CD14-positive monocyte (primary cell): Measurements from ENCODE around the gene LAMB1. TPM values are rescaled to one million over a fixed set of nuclear protein-coding genes. Genes with fewer than 3 reads are reported as not detected.

ENCODE experiments used
- DNase-seq, 3 donors: peaks; one replicate each; pipeline ENCODE4 v3.0.0-alpha.2; 2011 to 2022
- H2AFZ ChIP-seq: 2 replicates; pipeline ENCODE4 v1.6.0; 2012; ENCODE audit warnings: mild to moderate bottlenecking, low read depth, low read length, inconsistent platforms; ENCODE audit not compliant: insufficient read depth, poor library complexity, severe bottlenecking
- H3K27ac ChIP-seq, 2 donors: 1 replicate in 1 of 2; 2 replicates in 1 of 2; pipeline ENCODE4 v1.5.1; 2012 to 2013; ENCODE audit warnings: low read length in 2 of 2, control low read depth in 1 of 2, inconsistent platforms in 1 of 2, low read depth in 1 of 2, mild to moderate bottlenecking in 1 of 2
- H3K27me3 ChIP-seq, 2 donors: one replicate each; pipeline versions ENCODE4 v1.6.0 to v1.6.1; 2011 to 2013; ENCODE audit warnings: low read length in 2 of 2; ENCODE audit not compliant: control insufficient read depth in 2 of 2, insufficient read depth in 2 of 2
- H3K36me3 ChIP-seq, 2 donors: replicated peaks in 1 of 2; 1 replicate in 1 of 2; 2 replicates in 1 of 2; pipeline versions ENCODE4 v1.5.1 to v1.6.1; 2012 to 2013; ENCODE audit warnings: low read length in 2 of 2, control low read depth in 1 of 2, inconsistent platforms in 1 of 2, mild to moderate bottlenecking in 1 of 2; ENCODE audit not compliant: insufficient read depth in 2 of 2, control insufficient read depth in 1 of 2
- H3K4me1 ChIP-seq, 2 donors: 1 replicate in 1 of 2; 2 replicates in 1 of 2; pipeline versions ENCODE4 v1.5.1 to v1.6.1; 2012 to 2013; ENCODE audit warnings: low read length in 2 of 2, control low read depth in 1 of 2, inconsistent platforms in 1 of 2, mild to moderate bottlenecking in 1 of 2, moderate library complexity in 1 of 2; ENCODE audit not compliant: insufficient read depth in 2 of 2, control insufficient read depth in 1 of 2
- H3K4me2 ChIP-seq: replicated peaks from 2 replicates; pipeline ENCODE3; 2012; ENCODE audit warnings: low read length, moderate library complexity, mild to moderate bottlenecking; ENCODE audit not compliant: poor library complexity, severe bottlenecking; ENCODE audit errors: extremely low read depth
- H3K4me3 ChIP-seq, 3 experiments: fragments of 200-600 bp in 1 of 3; sonication (generic) in 1 of 3; replicated peaks in 1 of 3; 1 replicate in 2 of 3; 2 replicates in 1 of 3; pipeline ENCODE4 v1.5.1; 2011 to 2013; ENCODE audit warnings: low read length in 3 of 3, mild to moderate bottlenecking in 3 of 3, control low read depth in 2 of 3, low read depth in 2 of 3, inconsistent platforms in 1 of 3, moderate library complexity in 1 of 3
- H3K79me2 ChIP-seq: 2 replicates; pipeline ENCODE4 v1.6.0; 2012; ENCODE audit warnings: mild to moderate bottlenecking, control low read depth, inconsistent platforms, low read length, moderate library complexity; ENCODE audit not compliant: insufficient read depth
- H3K9ac ChIP-seq: 2 replicates; pipeline ENCODE4 v1.6.0; 2017; ENCODE audit warnings: low read length, mild to moderate bottlenecking; ENCODE audit not compliant: insufficient read depth, poor library complexity, severe bottlenecking
- H3K9me3 ChIP-seq, 2 donors: replicated peaks in 1 of 2; 1 replicate in 1 of 2; 2 replicates in 1 of 2; pipeline versions ENCODE4 v1.5.1 to v1.6.1; 2012 to 2013; ENCODE audit warnings: low read length in 2 of 2, control low read depth in 1 of 2; ENCODE audit not compliant: control insufficient read depth in 1 of 2, insufficient read depth in 1 of 2
- H4K20me1 ChIP-seq: 2 replicates; pipeline ENCODE4 v1.6.0; 2012; ENCODE audit warnings: mild to moderate bottlenecking, low read length, control low read depth, moderate library complexity; ENCODE audit not compliant: insufficient read depth
- H3K27ac Mint-ChIP-seq, 7 donors: one replicate each; pipeline ENCODE4 v1.8.0; 2020; ENCODE audit warnings: mild to moderate bottlenecking in 7 of 7, mixed read lengths in 7 of 7, moderate library complexity in 6 of 7, inconsistent platforms in 2 of 7
- H3K27me3 Mint-ChIP-seq, 3 donors: one replicate each; pipeline ENCODE4 v1.8.0; 2021 to 2022; ENCODE audit warnings: low read depth in 3 of 3, mild to moderate bottlenecking in 3 of 3, mixed read lengths in 3 of 3, moderate library complexity in 3 of 3, inconsistent platforms in 1 of 3
- H3K36me3 Mint-ChIP-seq, 2 donors: one replicate each; pipeline ENCODE4 v1.8.0; 2020; ENCODE audit warnings: mixed read lengths in 2 of 2, inconsistent platforms in 1 of 2, mild to moderate bottlenecking in 1 of 2
- H3K4me1 Mint-ChIP-seq: one replicate; pipeline ENCODE4 v1.8.0; 2020; ENCODE audit warnings: mild to moderate bottlenecking, mixed read lengths
- H3K4me3 Mint-ChIP-seq, 2 donors: one replicate each; pipeline ENCODE4 v1.8.0; 2020; ENCODE audit warnings: mild to moderate bottlenecking in 2 of 2, mixed read lengths in 2 of 2, moderate library complexity in 1 of 2
- H3K9me3 Mint-ChIP-seq, 7 donors: one replicate each; pipeline ENCODE4 v1.8.0; 2020 to 2022; ENCODE audit warnings: mixed read lengths in 7 of 7, mild to moderate bottlenecking in 6 of 7, moderate library complexity in 6 of 7, inconsistent platforms in 2 of 7
- WGBS: methylation state at CpG from one replicate; pipeline ENCODE4 v1.1.5; 2013; ENCODE audit warnings: missing lambda C conversion rate; ENCODE audit not compliant: insufficient coverage; 5-methylcytosine and 5-hydroxymethylcytosine counted together
- intact Hi-C, 2 donors: fragments of 100-400 bp; cut with micrococcal nuclease; formaldehyde crosslinking; loops; one replicate each; pipeline versions ENCODE4 v1.15.0 to v1.15.1; 2023
- polyA plus RNA-seq, 3 donors: library from polyadenylated mRNA; depleted of rRNA in 1 of 3; unstranded in 2 of 3; stranded (reverse) in 1 of 3; fragments of 300-500 nt in 2 of 3; fragments of >200 nt in 1 of 3; fragmentation: Illumina TruSeq in 2 of 3; gene quantifications; 1 replicate in 2 of 3; 2 replicates in 1 of 3; pipeline ENCODE4 v1.2.3, GENCODE V29; 2012 to 2021
- TF ChIP-seq, protein P1 (sequence below): fragments of 200-600 bp; IDR thresholded peaks from one replicate; pipeline ENCODE4 v1.8.0; 2022; ENCODE audit warnings: antibody characterized with exemption, mild to moderate bottlenecking

Gene LAMB1
- polyA plus RNA-seq, 3 donors = 0.42 TPM; not detected in 2

DNA sequence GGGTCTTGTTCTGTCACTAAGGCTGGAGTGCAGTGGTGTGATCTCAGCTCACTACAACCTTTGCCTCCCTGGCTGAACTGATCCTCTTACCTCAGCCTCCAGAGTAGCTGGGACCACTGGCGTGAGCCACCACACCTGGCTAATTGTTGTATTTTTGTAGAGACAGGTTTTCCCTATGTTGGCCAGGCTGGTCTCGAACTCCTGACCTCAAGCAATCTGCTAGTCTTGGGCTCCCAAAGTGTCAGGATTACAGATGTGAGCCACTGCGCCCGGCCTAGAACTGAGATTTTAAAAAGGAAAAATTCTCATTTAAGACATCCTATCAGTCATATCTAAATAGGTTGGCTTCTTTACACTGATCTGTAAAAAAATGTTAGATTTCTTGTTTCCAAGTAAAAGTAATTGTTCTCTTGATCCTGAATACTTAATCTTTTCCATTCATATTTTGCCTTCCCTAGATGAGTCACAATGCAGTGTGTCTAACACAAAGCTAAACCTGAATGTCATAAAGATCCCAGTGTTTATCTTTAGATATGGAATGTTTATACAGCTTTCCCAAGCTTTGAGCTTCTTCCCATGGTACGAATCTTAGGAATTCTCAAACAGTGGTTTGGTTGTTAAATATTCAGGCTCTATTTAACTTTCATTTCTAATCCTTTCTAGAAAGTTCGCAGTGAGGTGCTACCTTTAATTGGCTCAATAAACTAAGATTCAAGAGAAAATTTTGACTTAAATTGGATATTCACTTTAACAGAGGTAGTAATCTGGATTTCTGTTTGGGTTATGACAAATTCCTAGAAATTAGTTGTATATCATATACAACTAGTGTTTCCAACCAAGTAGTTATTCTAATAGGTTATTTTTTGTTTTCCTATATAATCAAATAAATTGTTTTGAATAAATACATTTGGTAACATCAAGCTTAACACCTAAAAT, 12.1 kb upstream of the LAMB1 start:
- intact Hi-C loops = no loop called here
- peaks cover 0 to 4% (median 4%) of the 10 kb centered on the region in 3 donors for H3K27me3 Mint-ChIP-seq
- H3K9me3 Mint-ChIP-seq = no peaks in the 10 kb centered on the region
- DNase-seq = no peak
- Histone ChIP-seq H3K9me3 (no peaks in the 10 kb centered on the region), H3K4me3 (no peak overlapping the region), H2AFZ (no peak overlapping the region), H4K20me1 (no peaks in the 10 kb centered on the region), H3K79me2 (no peaks in the 10 kb centered on the region), H3K4me1 (no peaks in the 10 kb centered on the region), H3K36me3 (no peaks in the 10 kb centered on the region), H3K27ac (no peak overlapping the region), H3K4me2 (no peak overlapping the region), H3K9ac (no peak overlapping the region), H3K27me3 (no peaks in the 10 kb centered on the region)
- H3K27ac Mint-ChIP-seq = no peak overlapping the region
- WGBS = no CpG with 5 or more reads among the region's 6 CpGs
- H3K36me3 Mint-ChIP-seq = no peaks in the 10 kb centered on the region
- H3K4me3 Mint-ChIP-seq = no peak overlapping the region
- TF ChIP-seq, protein P1, sequence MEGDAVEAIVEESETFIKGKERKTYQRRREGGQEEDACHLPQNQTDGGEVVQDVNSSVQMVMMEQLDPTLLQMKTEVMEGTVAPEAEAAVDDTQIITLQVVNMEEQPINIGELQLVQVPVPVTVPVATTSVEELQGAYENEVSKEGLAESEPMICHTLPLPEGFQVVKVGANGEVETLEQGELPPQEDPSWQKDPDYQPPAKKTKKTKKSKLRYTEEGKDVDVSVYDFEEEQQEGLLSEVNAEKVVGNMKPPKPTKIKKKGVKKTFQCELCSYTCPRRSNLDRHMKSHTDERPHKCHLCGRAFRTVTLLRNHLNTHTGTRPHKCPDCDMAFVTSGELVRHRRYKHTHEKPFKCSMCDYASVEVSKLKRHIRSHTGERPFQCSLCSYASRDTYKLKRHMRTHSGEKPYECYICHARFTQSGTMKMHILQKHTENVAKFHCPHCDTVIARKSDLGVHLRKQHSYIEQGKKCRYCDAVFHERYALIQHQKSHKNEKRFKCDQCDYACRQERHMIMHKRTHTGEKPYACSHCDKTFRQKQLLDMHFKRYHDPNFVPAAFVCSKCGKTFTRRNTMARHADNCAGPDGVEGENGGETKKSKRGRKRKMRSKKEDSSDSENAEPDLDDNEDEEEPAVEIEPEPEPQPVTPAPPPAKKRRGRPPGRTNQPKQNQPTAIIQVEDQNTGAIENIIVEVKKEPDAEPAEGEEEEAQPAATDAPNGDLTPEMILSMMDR = no peak
- no peaks in the 10 kb centered on the region for H3K4me1 Mint-ChIP-seq

DNA sequence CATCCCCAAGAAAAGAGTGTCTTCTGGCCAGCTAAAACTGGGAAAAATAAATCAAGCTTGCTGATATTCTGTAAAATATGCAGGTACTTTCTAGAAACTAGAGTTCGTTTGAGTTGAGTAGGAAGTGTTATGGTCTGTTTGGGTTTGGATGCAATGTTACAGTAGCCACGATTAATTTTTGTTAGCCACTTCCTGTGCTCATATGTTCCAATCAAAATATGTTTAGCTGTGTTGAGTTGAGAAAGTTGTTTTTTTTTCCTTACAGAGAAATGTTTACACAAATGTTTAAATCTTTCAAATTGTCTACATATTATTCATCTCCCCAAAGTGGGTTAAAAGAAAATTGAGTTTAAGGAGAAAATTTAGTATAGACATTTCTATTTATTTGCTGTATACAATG, 11.3 kb upstream of the LAMB1 start:
- no peak for DNase-seq
- Histone ChIP-seq H3K4me2 (no peak overlapping the region), H3K9me3 (no peaks in the 10 kb centered on the region), H3K36me3 (no peaks in the 10 kb centered on the region), H3K4me3 (no peak overlapping the region), H4K20me1 (no peaks in the 10 kb centered on the region), H3K27ac (no peak overlapping the region), H3K27me3 (no peaks in the 10 kb centered on the region), H3K9ac (no peak overlapping the region), H2AFZ (no peak overlapping the region), H3K79me2 (no peaks in the 10 kb centered on the region), H3K4me1 (no peaks in the 10 kb centered on the region)
- 13% methylated on average over 1 of the region's 2 CpGs for WGBS
- no peaks in the 10 kb centered on the region for H3K4me1 Mint-ChIP-seq
- no peak overlapping the region for H3K4me3 Mint-ChIP-seq
- no peaks in the 10 kb centered on the region for H3K9me3 Mint-ChIP-seq
- intact Hi-C loops = no loop called here
- no peaks in the 10 kb centered on the region for H3K36me3 Mint-ChIP-seq
- TF ChIP-seq, protein P1 = no peak
- peaks cover 0 to 4% (median 4%) of the 10 kb centered on the region in 3 donors for H3K27me3 Mint-ChIP-seq
- no peak overlapping the region for H3K27ac Mint-ChIP-seq
